A673 (cell line): Measurements from ENCODE around the gene MYLK. TPM values are rescaled to one million over a fixed set of nuclear protein-coding genes. Genes with fewer than 3 reads are reported as not detected.
"Not testable (repeated sequence)": the region's sequence is repeated elsewhere in the genome, so short reads cannot be mapped to it uniquely, and the experiment has no call there.

ENCODE experiments used
- BruUV-seq: library from RNA; stranded (reverse); fragments of 400-500 nt; replicated peaks from 2 replicates; lab custom pipeline; 2021; lab: Mats Ljungman, UMichigan
- CTCF ChIA-PET: fragments of 300-600 bp; sonication (Branson Sonifier 250); formaldehyde crosslinking; loops from one replicate; lab custom pipeline; 2022; ENCODE audit warnings: antibody characterized with exemption; lab: Charles Lee
- POLR2A ChIA-PET: fragments of 300-600 bp; sonication (Branson Sonifier 250); formaldehyde crosslinking; loops from one replicate; lab custom pipeline; 2022; ENCODE audit warnings: antibody characterized with exemption; ENCODE audit not compliant: low non-redundant PET; lab: Charles Lee
- DNase-seq: peaks from one replicate; pipeline ENCODE4 v3.0.0-alpha.2; 2015; ENCODE audit warnings: low spot score
- H3K27ac ChIP-seq: fragments of 200-600 bp; sonication (generic); 2 replicates; pipeline ENCODE4 v1.5.1; 2016; ENCODE audit warnings: mixed run types, low read depth, mild to moderate bottlenecking, mixed read lengths, antibody characterized with exemption, low read length; ENCODE audit not compliant: poor library complexity, severe bottlenecking
- H3K27me3 ChIP-seq: fragments of 200-600 bp; sonication (generic); replicated peaks from 2 replicates; pipeline ENCODE4 v1.6.1; 2017; ENCODE audit warnings: mixed run types, low read depth, mild to moderate bottlenecking, mixed read lengths, antibody characterized with exemption, low read length; ENCODE audit not compliant: insufficient read depth, poor library complexity
- H3K36me3 ChIP-seq: fragments of 200-600 bp; sonication (generic); 2 replicates; pipeline ENCODE4 v1.6.1; 2016; ENCODE audit warnings: mixed run types, mild to moderate bottlenecking, mixed read lengths, antibody characterized with exemption, low read length; ENCODE audit not compliant: insufficient read depth, poor library complexity, severe bottlenecking
- H3K4me1 ChIP-seq: fragments of 200-600 bp; sonication (generic); 2 replicates; pipeline ENCODE4 v1.6.1; 2017; ENCODE audit warnings: mixed run types, mild to moderate bottlenecking, mixed read lengths, antibody characterized with exemption, low read length; ENCODE audit not compliant: insufficient read depth, poor library complexity, severe bottlenecking
- H3K4me3 ChIP-seq: fragments of 200-600 bp; sonication (generic); 2 replicates; pipeline ENCODE4 v1.5.1; 2016; ENCODE audit warnings: low read depth, mixed run types, mild to moderate bottlenecking, mixed read lengths, low read length; ENCODE audit not compliant: poor library complexity, severe bottlenecking
- H3K9me3 ChIP-seq: fragments of 200-600 bp; sonication (generic); 2 replicates; pipeline ENCODE4 v1.6.1; 2016; ENCODE audit warnings: mixed run types, low read depth, mild to moderate bottlenecking, mixed read lengths, antibody characterized with exemption, low read length; ENCODE audit not compliant: poor library complexity, severe bottlenecking
- CTCF ChIP-seq: fragments of 300-800, 200-600 bp; sonication (generic); conservative IDR thresholded peaks from 2 replicates; pipeline ENCODE4 v1.5.1; 2017; ENCODE audit warnings: low read depth, mild to moderate bottlenecking, antibody characterized with exemption, low read length, moderate library complexity, mixed read lengths
- EZH2 ChIP-seq: fragments of 200-600 bp; sonication (generic); IDR thresholded peaks from 2 replicates; pipeline ENCODE4 v1.6.1; 2017; ENCODE audit warnings: borderline replicate concordance, low read depth, mild to moderate bottlenecking, mixed read lengths, antibody characterized with exemption, low read length; ENCODE audit not compliant: poor library complexity, severe bottlenecking
- intact Hi-C: fragments of 100-400 bp; cut with micrococcal nuclease; formaldehyde crosslinking; loops from one replicate; pipeline ENCODE4 v1.10.0; 2022; ENCODE audit not compliant: unreplicated experiment
- total RNA-seq: library from RNA; stranded (reverse); gene quantifications from 2 replicates; pipeline ENCODE4 v1.2.3, GENCODE V29; 2021

Gene MYLK
- total RNA-seq, 1 experiment from 2014 or later = 3.9 TPM

- BruUV-seq, H3K27ac ChIP-seq, intact Hi-C loops, H3K36me3 ChIP-seq, H3K9me3 ChIP-seq, H3K4me1 ChIP-seq, H3K27me3 ChIP-seq, H3K4me3 ChIP-seq, POLR2A ChIA-PET: not testable (repeated sequence)
- peak; percentile 52 for TF ChIP-seq CTCF
- peak; percentile 72 for DNase-seq
- CTCF ChIA-PET = interaction anchor here (1.2 kb wide), 1 partner anchor 50 kb away, joined by 6 read pairs; no protein-coding TSS in a partner anchor
These were observed 182.1 kb downstream of the MYLK start for GRCh38 chr3:123702057-123702456.

- H3K4me3 ChIP-seq = no peak overlapping the region
- no peaks in the 10 kb centered on the region for H3K9me3 ChIP-seq
- ChIA-PET CTCF (no interaction called here), POLR2A (no interaction called here)
- intact Hi-C loops = no loop called here
- H3K27ac ChIP-seq = no peak overlapping the region
- no TSS peak for BruUV-seq
- no peaks in the 10 kb centered on the region for H3K36me3 ChIP-seq
- DNase-seq = no peak
- TF ChIP-seq CTCF (no peak), EZH2 (no peak)
- no peaks in the 10 kb centered on the region for H3K4me1 ChIP-seq
- no peaks in the 10 kb centered on the region for H3K27me3 ChIP-seq
These were observed 183.1 kb downstream of the MYLK start for GRCh38 chr3:123700791-123701722.

- ChIA-PET CTCF (no interaction called here), POLR2A (no interaction called here)
- BruUV-seq = no TSS peak
- Histone ChIP-seq H3K4me1 (no peaks in the 10 kb centered on the region), H3K4me3 (no peak overlapping the region), H3K36me3 (no peaks in the 10 kb centered on the region), H3K27ac (no peak overlapping the region), H3K9me3 (no peaks in the 10 kb centered on the region), H3K27me3 (no peaks in the 10 kb centered on the region)
- DNase-seq = no peak
- no peak for TF ChIP-seq CTCF
- no peak for TF ChIP-seq EZH2
- intact Hi-C loops = no loop called here
These were observed 185.3 kb downstream of the MYLK start for GRCh38 chr3:123698813-123699212.
